GM03348 (cell line): ENCODE measurements around the gene NAT16.
"Not testable (repeated sequence)": the region's sequence is repeated elsewhere in the genome, so short reads cannot be mapped to it uniquely, and the experiment has no call there.

Experiments
- DNase-seq: peaks from one replicate; pipeline ENCODE4 v3.0.0; 2012; ENCODE audit warnings: low spot score

The NAT16 gene

DNA sequence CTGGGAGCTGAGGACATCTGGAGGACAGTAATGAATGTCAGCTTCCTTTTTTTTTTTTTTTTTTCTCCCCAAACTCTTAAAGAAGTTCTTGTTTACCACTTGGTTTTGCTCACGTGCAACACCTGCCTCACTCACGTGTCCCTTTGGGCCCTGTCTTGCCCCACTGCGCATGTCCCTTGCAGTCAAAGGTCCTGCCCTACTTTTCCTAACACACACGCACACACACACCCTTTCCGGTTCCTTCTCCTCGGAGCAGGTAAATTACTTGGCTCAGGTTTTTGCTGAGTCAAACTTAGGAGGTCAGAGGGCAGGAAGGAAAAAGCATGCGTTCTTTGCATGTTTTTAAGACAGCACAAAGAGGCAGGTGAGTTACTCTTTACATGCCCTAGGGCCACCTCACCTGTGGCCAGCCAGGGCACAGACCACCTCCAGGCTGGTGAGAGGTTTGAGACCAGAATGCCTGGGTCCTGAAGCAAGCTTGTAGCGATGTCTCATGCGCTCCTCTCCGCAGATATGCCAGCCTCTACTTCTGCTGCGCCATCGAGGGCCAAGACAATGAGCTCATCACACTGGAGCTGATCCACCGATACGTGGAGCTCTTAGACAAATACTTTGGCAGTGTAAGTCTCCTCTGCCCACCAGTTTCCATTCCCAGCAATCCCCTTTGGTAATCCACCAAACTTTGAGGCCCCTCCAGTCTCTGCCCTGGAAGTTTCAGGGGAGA, 23.1 kb downstream of the NAT16 start:
- DNase-seq = no peak

DNA sequence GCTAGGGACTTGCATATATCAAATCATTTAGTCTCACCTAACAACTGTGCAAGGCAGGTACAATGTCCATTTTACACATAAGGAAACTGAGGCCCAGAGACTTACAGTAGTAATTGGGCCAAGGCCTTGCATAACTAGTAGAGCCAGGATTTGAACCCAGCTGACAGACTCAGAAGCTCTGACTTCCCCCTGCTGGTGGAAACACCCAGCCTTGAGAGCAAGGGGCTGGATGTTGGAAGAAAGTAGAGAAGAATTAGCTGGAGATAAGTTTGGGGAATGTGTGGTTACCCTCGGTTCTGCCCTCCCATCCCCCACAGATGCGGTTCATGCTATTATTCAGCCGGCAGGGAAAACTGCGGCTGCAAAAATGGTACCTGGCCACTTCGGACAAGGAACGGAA, 23.8 kb downstream of the NAT16 start:
- DNase-seq = no peak

DNA sequence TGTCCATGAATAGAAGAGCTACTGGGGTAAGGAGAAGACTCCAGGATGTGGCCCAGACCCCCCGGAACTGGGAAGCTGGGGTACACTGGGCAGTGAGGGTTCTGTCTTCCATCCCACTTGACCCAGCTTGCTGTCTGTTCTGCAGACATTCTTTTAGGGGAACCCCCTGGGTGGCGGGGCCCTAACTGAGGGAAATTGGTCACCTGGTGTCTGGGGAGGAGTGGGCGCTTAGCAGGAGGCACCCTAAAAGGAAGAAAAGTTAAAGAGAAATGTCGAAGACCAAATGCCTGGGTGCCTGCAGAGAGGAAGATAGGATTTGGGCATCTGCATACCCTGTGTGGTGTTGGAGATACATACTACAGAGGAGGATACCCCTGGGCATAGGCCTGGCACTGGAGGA, 24.8 kb downstream of the NAT16 start:
- no peak for DNase-seq

DNA sequence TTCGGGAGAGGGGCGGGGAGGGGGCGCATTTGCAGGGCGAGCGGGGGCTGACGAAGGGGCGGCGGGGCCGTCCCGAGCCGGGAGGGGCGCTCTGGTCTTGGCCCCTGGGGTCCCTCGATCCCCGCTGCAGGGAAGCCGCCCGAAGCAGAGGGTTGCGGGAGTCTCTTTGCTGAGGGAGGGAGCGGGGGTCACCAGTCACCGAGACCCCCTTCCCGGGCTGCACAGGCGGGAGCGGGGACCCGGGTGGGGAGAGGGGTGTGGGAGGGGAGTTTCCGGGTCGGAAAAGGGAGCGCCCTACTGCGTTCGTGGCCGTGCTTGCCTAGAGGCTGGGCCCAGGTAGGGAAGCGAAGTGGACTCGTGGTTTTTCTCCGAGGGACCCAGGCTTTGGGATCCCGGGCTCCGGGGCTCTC, 25.4 kb downstream of the NAT16 start:
- DNase-seq = peak; percentile 43

DNA sequence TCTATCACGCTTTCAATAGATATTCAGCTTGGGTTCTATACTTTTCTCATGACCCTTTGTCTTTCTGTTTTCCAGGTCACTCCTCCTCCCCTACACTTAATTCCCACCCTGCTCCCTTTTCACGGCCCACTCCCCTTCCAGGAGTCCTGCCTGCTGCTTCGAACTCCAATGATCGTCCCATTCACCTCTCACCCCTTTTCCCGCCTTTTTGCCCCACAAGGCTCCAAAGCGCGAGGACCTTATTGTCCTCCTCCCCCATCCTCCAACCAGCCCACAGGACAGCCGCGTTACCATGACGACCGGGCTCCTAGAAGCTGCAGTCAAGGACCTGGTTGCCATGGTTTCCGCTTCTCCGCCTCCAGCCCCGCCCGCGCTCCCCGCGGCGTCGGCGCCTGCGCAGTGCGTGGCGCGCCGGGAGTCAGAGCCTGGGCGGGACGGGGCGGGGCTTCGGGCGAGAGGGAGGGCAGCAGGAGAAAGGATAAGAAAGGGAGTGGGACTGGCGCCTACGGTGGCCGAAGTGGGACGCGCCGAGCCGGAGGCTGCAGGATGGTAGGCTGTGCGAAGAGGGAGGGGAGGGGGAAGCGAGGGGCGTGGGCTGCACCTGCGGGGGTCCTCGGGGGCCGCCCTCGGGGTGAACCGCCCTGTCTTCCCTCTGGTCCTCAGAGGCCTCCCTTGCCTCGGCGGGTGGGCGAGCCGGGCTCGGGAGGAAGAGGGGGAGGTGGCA, 26.0 kb downstream of the NAT16 start, which contains the start of gene AP1S1:
Gene AP1S1, plus strand, starts transcription at position 508 of the 724 bp plus-strand sequence. Its CDS starts 39 bp downstream, at position 547.
- DNase-seq = peak; percentile 99

DNA sequence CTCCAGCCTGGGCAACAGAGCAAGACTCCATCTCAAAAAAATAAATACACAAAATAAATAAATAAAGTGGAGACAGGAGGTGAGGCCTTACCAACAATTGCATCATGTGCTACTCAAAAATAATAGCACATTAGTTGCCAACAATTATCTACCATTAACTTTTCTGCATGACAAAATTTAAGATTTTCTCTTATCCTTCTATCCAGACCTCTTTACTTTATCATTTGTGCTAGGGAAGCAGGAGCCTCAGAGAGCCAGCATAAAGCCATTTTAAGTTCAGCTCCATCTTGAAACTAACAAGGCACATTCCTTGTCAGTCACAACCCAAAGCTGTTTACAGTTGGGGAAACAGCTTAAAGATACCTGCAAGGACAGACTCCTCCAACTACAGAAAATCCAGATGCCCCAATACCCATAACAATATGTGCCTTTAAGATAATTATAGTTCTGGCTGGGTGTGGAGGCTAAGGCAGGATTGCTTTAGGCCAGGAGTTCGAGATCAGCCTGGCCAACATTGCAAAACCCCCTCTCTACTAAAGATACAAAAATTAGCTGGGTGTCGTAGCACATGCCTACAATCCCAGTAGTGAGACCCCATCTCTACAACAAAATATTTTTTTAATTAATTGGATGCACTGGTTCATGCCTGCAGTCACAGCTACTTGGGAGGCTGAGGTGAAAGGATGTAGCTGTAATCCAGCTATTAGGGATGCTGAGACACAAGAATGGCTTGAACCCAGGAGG, 28.0 kb downstream of the NAT16 start:
- no peak for DNase-seq

DNA sequence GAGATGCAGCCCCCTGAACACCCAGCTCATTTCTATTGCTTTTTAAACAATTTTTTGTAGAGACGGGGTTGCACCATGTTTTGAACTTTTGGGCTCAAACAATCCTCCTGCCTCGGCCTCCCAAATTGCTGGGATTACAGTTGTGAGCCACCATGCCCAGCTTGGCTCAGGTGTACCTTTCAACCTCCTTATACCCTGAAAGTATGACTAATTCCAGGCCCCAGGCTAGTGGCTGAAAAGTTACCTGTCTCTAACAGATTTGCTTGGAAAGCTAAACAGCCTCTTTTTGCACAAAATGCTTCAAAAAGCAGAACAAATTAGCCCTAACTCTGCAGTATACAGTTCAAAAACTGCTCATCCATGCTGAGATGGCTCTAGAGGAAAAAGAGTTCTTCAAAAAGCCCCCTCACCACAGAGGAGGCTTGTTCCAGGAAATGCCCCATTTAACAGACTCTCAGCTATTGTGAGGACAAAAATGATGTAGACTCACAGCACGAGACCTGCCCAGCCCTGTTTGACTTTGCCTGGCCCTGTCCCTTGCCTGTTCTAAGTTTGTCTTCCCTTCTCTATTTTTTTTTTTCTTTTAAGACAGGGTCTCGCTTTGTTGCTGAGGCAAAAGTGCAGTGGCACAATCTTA, 39.2 kb downstream of the NAT16 start:
- DNase-seq = no peak

DNA sequence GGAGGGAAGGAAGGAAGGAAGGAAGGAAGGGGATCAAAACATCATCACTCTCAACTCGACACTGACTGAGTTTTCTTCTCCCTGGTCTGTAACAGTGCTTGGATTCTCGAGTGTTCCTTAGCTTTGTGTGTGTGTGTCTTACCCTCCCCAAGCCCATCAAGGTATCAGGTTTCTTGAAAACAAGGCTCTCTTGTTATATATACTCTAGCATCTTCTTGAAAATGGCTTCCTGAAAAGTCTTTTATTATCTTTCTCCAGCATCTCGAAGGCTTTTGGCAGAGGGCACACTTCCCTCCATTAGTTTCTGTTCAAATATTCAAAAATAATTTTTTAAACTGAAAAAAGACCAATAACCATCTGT, 39.8 kb downstream of the NAT16 start:
- no peak for DNase-seq

DNA sequence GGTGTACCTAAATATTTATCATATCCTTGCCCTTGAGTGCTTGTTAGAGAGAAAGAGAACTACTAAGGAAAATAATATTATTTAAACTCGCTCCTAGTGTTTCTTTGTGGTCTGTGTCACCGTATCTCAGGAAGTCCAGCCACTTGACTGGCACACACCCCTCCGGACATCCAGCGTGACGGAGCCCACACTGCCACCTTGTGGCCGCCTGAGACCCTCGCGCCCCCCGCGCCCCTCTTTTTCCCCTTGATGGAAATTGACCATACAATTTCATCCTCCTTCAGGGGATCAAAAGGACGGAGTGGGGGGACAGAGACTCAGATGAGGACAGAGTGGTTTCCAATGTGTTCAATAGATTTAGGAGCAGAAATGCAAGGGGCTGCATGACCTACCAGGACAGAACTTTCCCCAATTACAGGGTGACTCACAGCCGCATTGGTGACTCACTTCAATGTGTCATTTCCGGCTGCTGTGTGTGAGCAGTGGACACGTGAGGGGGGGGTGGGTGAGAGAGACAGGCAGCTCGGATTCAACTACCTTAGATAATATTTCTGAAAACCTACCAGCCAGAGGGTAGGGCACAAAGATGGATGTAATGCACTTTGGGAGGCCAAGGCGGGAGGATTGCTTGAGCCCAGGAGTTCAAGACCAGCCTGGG, 41.8 kb downstream of the NAT16 start:
- peak; percentile 88 for DNase-seq

DNA sequence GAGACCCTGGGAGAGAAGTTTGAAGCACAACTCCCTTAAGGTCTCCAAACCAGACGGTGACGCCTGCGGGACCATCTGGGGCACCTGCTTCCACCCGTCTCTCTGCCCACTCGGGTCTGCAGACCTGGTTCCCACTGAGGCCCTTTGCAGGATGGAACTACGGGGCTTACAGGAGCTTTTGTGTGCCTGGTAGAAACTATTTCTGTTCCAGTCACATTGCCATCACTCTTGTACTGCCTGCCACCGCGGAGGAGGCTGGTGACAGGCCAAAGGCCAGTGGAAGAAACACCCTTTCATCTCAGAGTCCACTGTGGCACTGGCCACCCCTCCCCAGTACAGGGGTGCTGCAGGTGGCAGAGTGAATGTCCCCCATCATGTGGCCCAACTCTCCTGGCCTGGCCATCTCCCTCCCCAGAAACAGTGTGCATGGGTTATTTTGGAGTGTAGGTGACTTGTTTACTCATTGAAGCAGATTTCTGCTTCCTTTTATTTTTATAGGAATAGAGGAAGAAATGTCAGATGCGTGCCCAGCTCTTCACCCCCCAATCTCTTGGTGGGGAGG, 42.4 kb downstream of the NAT16 start:
- no peak for DNase-seq

DNA sequence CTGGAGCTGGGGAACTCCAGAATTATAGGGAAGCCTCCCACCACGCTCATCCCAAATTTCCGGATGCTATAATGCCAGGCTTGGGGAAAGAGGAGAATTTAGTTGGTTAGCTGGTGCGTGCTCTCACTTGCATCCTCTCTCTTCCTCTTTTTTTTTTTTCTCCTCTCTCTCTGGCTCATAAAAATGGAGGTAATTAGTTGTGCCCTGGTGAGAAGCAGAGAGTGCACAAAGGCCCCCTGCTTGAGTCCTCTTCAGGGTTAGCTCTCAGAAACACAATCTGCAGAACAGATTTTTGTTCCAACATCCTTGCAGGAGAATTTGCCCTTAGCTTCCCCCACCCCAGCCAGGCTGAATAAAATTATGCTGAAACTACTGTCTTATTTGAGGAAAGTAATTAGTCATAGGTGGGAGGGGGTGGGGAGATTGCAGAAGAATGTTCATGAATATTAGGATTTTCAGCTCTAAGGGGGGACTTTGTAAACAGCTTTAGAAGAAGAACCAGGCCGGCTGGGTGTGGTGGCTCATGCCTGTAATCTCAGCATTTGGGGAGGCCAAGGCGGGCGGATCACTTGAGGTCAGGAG, 45.6 kb downstream of the NAT16 start:
- no peak for DNase-seq

DNA sequence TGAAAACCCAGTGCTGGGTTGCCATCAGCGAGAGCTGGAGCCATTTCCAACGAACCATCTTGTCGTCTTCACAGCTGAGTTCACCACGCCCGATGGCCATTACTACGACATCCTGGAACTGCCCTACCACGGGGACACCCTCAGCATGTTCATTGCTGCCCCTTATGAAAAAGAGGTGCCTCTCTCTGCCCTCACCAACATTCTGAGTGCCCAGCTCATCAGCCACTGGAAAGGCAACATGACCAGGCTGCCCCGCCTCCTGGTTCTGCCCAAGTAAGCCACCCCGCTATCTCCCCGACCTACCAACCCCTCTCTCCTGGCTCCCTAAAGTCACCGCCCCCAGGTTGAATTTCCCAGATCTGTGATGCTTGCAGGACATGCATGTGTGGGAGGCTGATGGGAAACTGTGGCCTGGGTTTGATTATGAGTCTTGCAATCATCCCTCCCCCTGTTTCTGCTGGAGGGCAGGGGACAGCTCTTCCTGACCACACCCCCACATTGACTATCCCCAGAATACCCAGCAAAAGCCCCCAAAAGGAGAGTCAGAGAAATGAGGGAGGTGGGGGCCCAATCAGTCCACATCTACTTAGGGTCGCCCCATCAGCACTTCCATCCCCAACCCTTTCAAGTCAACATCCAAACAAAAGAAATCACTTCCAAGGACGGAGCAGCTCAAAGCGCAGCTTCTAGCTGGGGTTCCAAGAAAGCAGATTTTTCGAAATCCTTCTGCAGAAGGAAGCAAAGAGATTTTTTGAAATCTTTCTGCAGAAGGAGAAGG, 46.3 kb downstream of the NAT16 start:
- DNase-seq = no peak

DNA sequence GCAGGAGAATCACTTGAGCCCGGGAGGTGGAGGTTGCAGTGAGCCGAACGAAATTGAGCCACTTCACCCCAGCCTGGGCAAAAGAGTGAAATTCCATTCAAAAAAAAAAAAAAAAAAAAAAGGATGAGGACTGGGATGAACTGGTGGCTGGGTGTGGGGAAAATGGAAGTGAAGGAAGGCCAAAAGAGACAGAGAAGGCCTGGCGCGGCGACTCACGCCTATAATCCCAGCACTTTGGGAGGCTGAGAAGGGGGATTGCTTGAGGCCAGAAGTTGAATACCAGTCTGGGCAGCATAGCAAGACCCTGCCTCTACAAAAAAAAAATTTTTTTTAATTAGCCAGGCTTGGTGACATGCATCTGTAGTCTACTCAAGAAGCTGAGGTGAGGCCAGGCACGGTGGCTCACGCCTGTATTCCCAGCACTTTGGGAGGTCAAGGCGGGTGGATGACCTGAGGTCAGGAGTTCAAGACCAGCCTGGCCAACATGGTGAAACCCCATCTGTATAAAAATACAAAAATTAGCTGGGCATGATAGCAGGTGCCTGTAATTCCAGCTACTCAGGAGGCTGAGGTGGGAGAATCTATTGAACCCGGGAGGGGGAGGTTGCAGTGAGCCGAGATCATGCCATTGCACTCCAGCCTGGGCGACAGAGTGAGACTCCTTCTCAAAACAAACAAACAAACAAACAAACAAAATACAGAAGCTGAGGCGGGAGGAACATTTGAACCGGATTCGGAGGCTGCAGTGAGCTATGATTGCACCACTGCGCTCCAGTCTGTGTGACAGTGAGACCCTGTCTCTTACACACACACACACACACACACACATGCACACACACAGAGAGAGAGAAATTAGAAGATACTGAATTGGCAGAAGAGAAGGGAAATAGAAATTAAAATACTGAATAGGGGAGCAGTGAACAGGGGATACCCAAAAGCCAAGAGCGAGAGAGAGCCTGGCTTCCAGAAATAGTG, 47.2 kb downstream of the NAT16 start:
- DNase-seq = not testable (repeated sequence)

DNA sequence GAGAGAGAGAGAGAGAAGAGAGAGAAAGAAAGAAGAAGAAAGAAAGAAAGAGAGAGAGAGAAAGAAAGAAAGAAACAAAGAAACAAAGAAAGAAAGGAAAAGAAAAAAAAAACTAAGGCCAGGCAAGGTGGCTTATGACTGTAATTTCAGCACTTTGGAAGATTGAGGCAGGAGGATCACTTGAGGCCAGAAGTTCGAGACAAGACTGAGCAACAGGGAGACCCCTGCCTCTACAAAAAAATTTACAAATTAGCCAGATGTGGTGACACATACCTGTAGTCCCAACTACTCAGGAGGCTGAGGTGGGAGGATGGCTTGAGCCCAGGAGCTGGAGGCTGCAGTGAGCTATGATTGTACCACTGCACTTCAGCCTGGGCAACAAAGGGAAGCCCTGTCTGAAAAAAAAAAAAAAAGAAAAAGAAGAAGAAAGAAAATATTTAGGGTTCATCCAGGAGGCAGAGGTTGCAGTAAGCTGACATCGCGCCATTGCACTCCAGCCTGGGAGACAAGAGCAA, 50.4 kb downstream of the NAT16 start:
- DNase-seq = no peak

DNA sequence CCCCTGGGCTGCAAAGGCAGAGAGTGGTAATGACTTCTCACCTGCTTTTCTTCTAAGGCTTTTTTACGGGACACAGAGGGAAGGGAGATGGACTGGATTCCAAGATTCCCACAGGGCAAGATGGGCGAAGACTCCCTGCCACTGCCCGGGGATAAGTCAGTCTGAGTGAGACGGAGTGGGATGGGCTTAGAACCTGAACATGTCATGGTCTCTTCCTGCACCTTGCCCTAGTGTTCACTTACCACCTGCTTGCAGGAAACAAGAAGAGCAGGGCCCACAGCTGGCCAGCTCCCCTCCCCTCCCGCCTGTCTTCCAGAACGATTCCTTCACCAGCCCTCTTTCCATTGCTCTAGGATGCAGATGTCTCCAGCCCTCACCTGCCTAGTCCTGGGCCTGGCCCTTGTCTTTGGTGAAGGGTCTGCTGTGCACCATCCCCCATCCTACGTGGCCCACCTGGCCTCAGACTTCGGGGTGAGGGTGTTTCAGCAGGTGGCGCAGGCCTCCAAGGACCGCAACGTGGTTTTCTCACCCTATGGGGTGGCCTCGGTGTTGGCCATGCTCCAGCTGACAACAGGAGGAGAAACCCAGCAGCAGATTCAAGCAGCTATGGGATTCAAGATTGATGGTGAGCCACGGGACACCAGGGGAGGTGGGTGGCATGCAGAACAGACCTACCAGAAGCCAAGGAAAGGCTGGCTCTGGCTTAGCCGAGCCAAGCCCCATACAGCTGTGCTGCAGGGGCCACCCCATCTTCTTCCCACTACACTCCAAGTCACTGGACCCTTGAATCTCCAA, 51.9 kb downstream of the NAT16 start:
- no peak for DNase-seq

DNA sequence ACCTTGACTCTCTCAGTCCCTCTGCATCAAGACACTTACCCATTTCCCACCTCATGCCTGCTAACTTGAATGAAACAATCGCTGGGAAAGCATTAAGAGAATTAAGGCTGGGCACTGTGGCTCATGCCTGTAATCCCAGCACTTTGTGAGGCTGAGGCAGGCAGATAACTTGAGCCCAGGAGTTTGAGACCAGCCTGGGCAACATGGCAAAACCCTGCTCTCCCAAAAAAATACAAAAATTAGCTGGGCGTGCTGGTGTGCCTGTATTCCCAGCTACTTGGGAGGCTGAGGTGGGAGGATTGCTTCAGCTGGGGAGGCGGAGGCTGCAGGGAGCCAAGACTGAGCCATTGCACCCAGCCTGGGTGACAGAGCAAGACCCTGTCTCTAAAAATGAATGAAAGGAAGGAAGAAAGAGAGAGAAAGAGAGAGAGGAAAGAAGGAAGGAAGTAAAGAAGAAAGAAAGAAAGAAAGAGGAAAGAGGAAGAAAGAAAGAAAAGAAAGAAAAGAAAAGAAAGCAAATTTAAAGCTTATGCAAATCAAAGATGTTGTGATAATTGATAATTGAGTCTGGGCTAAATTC, 52.5 kb downstream of the NAT16 start:
- no peak for DNase-seq

DNA sequence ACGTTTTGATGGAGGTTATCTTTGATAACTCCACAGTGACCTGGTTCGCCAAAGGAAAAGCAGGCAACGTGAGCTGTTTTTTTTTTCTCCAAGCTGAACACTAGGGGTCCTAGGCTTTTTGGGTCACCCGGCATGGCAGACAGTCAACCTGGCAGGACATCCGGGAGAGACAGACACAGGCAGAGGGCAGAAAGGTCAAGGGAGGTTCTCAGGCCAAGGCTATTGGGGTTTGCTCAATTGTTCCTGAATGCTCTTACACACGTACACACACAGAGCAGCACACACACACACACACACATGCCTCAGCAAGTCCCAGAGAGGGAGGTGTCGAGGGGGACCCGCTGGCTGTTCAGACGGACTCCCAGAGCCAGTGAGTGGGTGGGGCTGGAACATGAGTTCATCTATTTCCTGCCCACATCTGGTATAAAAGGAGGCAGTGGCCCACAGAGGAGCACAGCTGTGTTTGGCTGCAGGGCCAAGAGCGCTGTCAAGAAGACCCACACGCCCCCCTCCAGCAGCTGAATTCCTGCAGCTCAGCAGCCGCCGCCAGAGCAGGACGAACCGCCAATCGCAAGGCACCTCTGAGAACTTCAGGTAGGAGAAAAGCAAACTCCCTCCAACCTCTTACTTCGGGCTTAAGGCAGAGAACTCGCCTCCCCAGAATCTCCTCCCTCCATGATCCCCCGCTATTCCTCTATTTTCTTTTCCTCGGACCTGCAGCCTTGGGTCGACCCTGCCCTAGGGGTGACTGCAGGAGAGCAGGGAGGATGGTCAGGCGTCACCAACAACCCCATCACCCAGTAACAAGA, 53.2 kb downstream of the NAT16 start, which contains the start of gene SERPINE1:
Gene SERPINE1, plus strand, starts transcription at position 454 of the 809 bp plus-strand sequence. CDS start 1,290 bp downstream, outside the sequence.
- peak; percentile 95 for DNase-seq
